H1 (cell line): ENCODE data around the gene CDC42BPB. TPM values are rescaled to one million over a fixed set of nuclear protein-coding genes. Genes with fewer than 3 reads are reported as not detected.

Source experiments
- ATF3 ChIP-seq: IDR thresholded peaks from 2 replicates; pipeline ENCODE4 v1.6.1; 2011; ENCODE audit warnings: low read depth, mild to moderate bottlenecking, low read length; ENCODE audit not compliant: insufficient read depth
- CREB1 ChIP-seq: IDR thresholded peaks from 2 replicates; pipeline ENCODE4 v1.6.1; 2012; ENCODE audit warnings: inconsistent platforms
- JUND ChIP-seq: IDR thresholded peaks from 2 replicates; pipeline ENCODE4 v1.6.1; 2011; ENCODE audit warnings: mild to moderate bottlenecking, improper control_type of control experiment, low read length
- polyA plus RNA-seq, 7 experiments: library from polyadenylated mRNA; depleted of rRNA in 3 of 7; stranded (reverse) in 5 of 7; unstranded in 2 of 7; fragments of >200 nt in 5 of 7; fragments of 200-250 nt in 2 of 7; gene quantifications; 1 replicate in 5 of 7; 2 replicates in 1 of 7; 4 replicates in 1 of 7; pipeline versions ENCODE4 v1.2.1 to v1.2.3, GENCODE V29; 2011 to 2013; ENCODE audit warnings: missing spikeins in 2 of 7, mixed read lengths in 2 of 7
- total RNA-seq: library from RNA; stranded (reverse); fragmentation: NEBNext Ultra II Directional; extraction: Animal tissue kit (Norgen Biotek cat#: 25700); gene quantifications from 2 replicates; pipeline ENCODE4 v1.2.1, GENCODE V29; 2021

CDC42BPB gene
- total and polyA plus RNA-seq, 2 of the 8 experiments (the other 6 are each of a cell fraction or from before 2014, with no cell fraction given), result 51.2 to 88.2 TPM

GRCh38 chr14:102945346-102946130 is 111.8 kb downstream of the CDC42BPB start (continued):
- TF ChIP-seq JUND, result no peak
- no peak for TF ChIP-seq ATF3
- no peak for TF ChIP-seq CREB1
